Measurements from ENCODE around the gene AMIGO2.

The AMIGO2 gene

DNA sequence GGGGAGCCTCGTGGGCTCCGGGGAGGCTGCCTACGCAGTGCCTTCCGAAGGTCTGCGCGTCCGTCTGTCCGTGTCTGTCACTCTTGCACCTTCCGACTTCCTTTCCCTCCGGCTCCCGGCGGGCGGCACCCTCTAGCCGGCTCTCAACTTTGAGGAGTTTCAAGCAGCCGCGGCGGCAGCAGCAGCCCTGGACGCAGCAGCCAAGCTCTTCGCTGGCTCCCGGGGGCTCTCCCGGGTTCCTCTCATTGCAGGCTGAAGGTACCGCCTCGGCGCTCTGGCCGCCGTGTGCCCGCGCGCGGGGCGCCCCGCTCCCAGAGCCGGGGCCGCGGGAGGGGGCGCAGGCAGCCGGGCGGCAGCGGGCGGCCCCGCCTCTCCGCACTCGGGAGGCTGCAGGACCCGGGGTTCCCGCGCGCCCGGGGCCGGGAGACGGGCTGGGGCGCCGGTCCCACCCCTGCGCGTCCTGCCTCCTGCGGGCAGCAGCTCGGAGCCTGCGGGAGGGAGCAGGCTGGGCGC, at the start of gene AMIGO2, which contains the start of gene PCED1B:
AMIGO2 (minus strand) TSS at position 492 of the 513 bp plus-strand sequence. CDS start 957 bp downstream, outside the sequence.
PCED1B (plus strand) TSS at position 154 of the 513 bp plus-strand sequence. CDS start 155,443 bp downstream, outside the sequence.
- H3K9me3 ChIP-seq (ENCODE audit: control insufficient read depth, insufficient read depth, low read depth, low read length) = no peaks in the 10 kb centered on the region
- ChIA-PET POLR2A (interaction anchor here (0.9 to 1.4 kb wide), 2 partner anchors 8 to 129 kb away, joined by 3 read pairs; no protein-coding TSS in a partner anchor), CTCF (interaction anchor here (0.6 to 3.0 kb wide), 6 partner anchors 9 to 1033 kb away, joined by 3 to 10 read pairs (median 4); no protein-coding TSS in a partner anchor)
- peaks cover 9% of the 10 kb centered on the region; the same call in 1 of the 2 replicates for H3K4me1 ChIP-seq (ENCODE audit: control insufficient read depth, insufficient read depth, low read length)
- H3K4me3 ChIP-seq (ENCODE audit: low read depth, low read length) = peak within 1 kb of the TSS; percentile 51
- no peaks in the 10 kb centered on the region for H3K36me3 ChIP-seq (ENCODE audit: control insufficient read depth in 2 of 2, insufficient read depth in 1 of 2, low read length in 2 of 2)
- H3K27ac ChIP-seq (ENCODE audit: extremely low read depth, low read depth, low read length) = peak within 1 kb of the TSS; percentile 61; the same call in 1 of the 2 replicates
- TF ChIP-seq ELK4 (IDR thresholded peaks at IDR 0.05; ENCODE audit: borderline replicate concordance, low read depth, low read length) = no peak
- no peak for TF ChIP-seq ZNF768 (tag by site-specific recombination; IDR thresholded peaks at IDR 0.05)
- TF ChIP-seq ZNF654 (tag by site-specific recombination; IDR thresholded peaks at IDR 0.05; ENCODE audit: low read depth) = peak; percentile 22; the same call in 1 of the 2 replicates
- TF ChIP-seq ZNF311 (tag by site-specific recombination; IDR thresholded peaks at IDR 0.05; ENCODE audit: borderline replicate concordance) = no peak
- peak; percentile 50; the same call in 1 of the 2 replicates for TF ChIP-seq ZBTB8A (tag by site-specific recombination; IDR thresholded peaks at IDR 0.05)
- TF ChIP-seq PATZ1 (tag by site-specific recombination; IDR thresholded peaks at IDR 0.05) = peak; percentile 15; the same call in 1 of the 2 replicates
- TF ChIP-seq GLI4 (tag by site-specific recombination; IDR thresholded peaks at IDR 0.05) = no peak
- TF ChIP-seq, protein P1, sequence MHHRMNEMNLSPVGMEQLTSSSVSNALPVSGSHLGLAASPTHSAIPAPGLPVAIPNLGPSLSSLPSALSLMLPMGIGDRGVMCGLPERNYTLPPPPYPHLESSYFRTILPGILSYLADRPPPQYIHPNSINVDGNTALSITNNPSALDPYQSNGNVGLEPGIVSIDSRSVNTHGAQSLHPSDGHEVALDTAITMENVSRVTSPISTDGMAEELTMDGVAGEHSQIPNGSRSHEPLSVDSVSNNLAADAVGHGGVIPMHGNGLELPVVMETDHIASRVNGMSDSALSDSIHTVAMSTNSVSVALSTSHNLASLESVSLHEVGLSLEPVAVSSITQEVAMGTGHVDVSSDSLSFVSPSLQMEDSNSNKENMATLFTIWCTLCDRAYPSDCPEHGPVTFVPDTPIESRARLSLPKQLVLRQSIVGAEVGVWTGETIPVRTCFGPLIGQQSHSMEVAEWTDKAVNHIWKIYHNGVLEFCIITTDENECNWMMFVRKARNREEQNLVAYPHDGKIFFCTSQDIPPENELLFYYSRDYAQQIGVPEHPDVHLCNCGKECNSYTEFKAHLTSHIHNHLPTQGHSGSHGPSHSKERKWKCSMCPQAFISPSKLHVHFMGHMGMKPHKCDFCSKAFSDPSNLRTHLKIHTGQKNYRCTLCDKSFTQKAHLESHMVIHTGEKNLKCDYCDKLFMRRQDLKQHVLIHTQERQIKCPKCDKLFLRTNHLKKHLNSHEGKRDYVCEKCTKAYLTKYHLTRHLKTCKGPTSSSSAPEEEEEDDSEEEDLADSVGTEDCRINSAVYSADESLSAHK (tag by site-specific recombination; IDR thresholded peaks at IDR 0.05) = peak; percentile 21; the same call in 1 of the 2 replicates
- no peak for TF ChIP-seq ZFHX2 (tag by site-specific recombination; conservative IDR thresholded peaks at IDR 0.05)
- TF ChIP-seq, protein P2, sequence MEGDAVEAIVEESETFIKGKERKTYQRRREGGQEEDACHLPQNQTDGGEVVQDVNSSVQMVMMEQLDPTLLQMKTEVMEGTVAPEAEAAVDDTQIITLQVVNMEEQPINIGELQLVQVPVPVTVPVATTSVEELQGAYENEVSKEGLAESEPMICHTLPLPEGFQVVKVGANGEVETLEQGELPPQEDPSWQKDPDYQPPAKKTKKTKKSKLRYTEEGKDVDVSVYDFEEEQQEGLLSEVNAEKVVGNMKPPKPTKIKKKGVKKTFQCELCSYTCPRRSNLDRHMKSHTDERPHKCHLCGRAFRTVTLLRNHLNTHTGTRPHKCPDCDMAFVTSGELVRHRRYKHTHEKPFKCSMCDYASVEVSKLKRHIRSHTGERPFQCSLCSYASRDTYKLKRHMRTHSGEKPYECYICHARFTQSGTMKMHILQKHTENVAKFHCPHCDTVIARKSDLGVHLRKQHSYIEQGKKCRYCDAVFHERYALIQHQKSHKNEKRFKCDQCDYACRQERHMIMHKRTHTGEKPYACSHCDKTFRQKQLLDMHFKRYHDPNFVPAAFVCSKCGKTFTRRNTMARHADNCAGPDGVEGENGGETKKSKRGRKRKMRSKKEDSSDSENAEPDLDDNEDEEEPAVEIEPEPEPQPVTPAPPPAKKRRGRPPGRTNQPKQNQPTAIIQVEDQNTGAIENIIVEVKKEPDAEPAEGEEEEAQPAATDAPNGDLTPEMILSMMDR (tag by site-specific recombination; IDR thresholded peaks at IDR 0.05) = peak; percentile 46; the same call in 1 of the 2 replicates
- TF ChIP-seq ZBTB20 (tag by site-specific recombination; IDR thresholded peaks at IDR 0.05) = peak; percentile 73
- TF ChIP-seq ZNF692 (tag by site-specific recombination; IDR thresholded peaks at IDR 0.05) = no peak
- TF ChIP-seq MYNN (tag by site-specific recombination; IDR thresholded peaks at IDR 0.05; ENCODE audit: borderline replicate concordance) = no peak
- TF ChIP-seq, protein P3, sequence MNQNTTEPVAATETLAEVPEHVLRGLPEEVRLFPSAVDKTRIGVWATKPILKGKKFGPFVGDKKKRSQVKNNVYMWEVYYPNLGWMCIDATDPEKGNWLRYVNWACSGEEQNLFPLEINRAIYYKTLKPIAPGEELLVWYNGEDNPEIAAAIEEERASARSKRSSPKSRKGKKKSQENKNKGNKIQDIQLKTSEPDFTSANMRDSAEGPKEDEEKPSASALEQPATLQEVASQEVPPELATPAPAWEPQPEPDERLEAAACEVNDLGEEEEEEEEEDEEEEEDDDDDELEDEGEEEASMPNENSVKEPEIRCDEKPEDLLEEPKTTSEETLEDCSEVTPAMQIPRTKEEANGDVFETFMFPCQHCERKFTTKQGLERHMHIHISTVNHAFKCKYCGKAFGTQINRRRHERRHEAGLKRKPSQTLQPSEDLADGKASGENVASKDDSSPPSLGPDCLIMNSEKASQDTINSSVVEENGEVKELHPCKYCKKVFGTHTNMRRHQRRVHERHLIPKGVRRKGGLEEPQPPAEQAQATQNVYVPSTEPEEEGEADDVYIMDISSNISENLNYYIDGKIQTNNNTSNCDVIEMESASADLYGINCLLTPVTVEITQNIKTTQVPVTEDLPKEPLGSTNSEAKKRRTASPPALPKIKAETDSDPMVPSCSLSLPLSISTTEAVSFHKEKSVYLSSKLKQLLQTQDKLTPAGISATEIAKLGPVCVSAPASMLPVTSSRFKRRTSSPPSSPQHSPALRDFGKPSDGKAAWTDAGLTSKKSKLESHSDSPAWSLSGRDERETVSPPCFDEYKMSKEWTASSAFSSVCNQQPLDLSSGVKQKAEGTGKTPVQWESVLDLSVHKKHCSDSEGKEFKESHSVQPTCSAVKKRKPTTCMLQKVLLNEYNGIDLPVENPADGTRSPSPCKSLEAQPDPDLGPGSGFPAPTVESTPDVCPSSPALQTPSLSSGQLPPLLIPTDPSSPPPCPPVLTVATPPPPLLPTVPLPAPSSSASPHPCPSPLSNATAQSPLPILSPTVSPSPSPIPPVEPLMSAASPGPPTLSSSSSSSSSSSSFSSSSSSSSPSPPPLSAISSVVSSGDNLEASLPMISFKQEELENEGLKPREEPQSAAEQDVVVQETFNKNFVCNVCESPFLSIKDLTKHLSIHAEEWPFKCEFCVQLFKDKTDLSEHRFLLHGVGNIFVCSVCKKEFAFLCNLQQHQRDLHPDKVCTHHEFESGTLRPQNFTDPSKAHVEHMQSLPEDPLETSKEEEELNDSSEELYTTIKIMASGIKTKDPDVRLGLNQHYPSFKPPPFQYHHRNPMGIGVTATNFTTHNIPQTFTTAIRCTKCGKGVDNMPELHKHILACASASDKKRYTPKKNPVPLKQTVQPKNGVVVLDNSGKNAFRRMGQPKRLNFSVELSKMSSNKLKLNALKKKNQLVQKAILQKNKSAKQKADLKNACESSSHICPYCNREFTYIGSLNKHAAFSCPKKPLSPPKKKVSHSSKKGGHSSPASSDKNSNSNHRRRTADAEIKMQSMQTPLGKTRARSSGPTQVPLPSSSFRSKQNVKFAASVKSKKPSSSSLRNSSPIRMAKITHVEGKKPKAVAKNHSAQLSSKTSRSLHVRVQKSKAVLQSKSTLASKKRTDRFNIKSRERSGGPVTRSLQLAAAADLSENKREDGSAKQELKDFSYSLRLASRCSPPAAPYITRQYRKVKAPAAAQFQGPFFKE (tag by site-specific recombination; IDR thresholded peaks at IDR 0.05; ENCODE audit: borderline replicate concordance) = no peak
- TF ChIP-seq, protein P4, sequence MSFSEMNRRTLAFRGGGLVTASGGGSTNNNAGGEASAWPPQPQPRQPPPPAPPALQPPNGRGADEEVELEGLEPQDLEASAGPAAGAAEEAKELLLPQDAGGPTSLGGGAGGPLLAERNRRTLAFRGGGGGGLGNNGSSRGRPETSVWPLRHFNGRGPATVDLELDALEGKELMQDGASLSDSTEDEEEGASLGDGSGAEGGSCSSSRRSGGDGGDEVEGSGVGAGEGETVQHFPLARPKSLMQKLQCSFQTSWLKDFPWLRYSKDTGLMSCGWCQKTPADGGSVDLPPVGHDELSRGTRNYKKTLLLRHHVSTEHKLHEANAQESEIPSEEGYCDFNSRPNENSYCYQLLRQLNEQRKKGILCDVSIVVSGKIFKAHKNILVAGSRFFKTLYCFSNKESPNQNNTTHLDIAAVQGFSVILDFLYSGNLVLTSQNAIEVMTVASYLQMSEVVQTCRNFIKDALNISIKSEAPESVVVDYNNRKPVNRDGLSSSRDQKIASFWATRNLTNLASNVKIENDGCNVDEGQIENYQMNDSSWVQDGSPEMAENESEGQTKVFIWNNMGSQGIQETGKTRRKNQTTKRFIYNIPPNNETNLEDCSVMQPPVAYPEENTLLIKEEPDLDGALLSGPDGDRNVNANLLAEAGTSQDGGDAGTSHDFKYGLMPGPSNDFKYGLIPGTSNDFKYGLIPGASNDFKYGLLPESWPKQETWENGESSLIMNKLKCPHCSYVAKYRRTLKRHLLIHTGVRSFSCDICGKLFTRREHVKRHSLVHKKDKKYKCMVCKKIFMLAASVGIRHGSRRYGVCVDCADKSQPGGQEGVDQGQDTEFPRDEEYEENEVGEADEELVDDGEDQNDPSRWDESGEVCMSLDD (tag by site-specific recombination; IDR thresholded peaks at IDR 0.05) = no peak
- 0 out of 2 replicates have a peak, but pooled peaks have one; percentile 1 for TF ChIP-seq ZNF366 (tag by site-specific recombination; conservative IDR thresholded peaks at IDR 0.05)
- no peak for TF ChIP-seq KLF16 (tag by site-specific recombination; IDR thresholded peaks at IDR 0.05)

Data from HEK293 (cell line).